ENCODE results near the gene FBXW7.

The FBXW7 gene

GRCh38 chr4:152471251-152471792 is 64.6 kb downstream of the FBXW7 start:
- no peak for DNase-seq (ENCODE audit: low spot score)

- DNase-seq (ENCODE audit: low spot score): no peak
Measured at GRCh38 chr4:152468408-152468807, 67.5 kb downstream of the FBXW7 start.

DNA sequence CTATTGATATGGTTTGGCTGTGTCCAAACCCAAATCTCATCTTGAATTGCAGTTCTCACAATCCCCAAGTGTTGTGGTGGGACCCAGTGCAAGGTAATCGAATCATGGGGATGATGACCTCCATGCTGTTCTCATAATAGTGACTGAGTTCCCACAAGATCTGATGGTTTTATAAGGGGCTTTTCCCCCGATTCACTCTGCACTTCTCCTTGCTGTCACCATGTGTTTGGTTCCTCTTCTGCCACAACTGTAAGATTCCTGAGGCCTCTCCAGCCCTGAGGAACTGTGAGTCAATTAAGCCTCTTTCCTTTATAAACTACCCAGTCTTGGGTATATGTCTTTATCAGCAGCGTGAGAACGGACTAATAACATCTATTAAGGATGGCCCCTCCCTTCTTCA is 68.8 kb downstream of the FBXW7 start:
- no peak for DNase-seq (ENCODE audit: low spot score)

DNA sequence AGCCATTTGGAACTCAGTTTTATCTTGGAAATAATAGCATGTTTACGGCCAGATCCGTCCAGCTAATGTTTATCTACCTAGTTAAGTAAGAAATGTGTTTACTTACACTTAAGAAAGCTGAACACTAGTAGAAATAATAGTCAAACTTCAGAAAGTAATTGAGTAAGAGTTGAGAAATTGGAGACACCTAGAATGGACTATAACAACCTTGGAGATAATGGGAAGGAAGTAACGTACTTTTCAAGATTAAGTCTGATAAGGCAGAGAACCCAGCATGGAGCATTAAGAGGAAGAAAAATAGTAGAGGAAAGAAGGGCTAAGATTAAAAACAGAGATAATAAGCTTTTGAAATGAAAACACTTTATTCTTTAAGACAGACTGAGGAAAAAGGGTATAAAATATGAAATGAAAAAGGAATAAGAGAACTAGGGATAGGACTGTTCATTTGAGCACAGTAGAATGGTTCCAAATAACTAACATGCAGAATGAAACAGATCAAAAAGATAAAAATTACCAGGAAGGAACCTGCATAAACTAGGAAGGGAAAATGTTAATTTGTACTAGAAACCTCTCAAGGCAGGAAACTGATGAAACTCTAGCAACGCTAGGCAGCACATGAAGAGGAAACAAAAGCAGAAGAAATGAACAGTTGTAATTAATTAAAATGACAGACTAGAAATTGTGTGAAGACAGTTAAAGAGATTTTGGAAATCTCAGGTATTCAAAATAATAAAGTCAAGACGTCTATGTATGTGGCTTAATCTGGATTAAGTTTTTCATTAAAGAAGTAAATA is 71.7 kb downstream of the FBXW7 start:
- no peak for DNase-seq (ENCODE audit: low spot score)

GRCh38 chr4:152463562-152463961 is 72.3 kb downstream of the FBXW7 start:
- no peak for DNase-seq (ENCODE audit: low spot score)

GRCh38 chr4:152462695-152463094 is 73.2 kb downstream of the FBXW7 start:
- no peak for DNase-seq (ENCODE audit: low spot score)

DNA sequence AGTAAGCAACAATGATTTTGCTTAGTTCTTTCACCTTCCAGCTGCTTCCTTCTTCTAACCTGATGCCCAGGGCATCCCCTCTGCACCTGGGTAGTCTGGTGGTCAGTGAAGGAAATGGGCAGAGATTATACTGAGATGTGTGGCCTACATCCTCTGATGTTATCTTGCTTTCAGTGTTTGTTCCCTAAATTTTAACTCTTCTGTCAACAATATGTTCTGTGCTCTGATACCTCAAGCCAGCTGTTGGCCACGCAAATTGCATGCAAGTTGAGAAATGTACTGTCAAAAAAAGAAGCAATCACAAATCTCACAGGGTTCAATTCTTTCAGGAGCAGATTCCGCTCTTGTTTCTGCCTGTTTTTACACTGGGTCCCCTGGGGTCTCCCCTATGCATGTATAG is 73.8 kb downstream of the FBXW7 start:
- DNase-seq (ENCODE audit: low spot score): no peak

- no peak for DNase-seq (ENCODE audit: low spot score)
Measured at GRCh38 chr4:152460488-152460887, 75.4 kb downstream of the FBXW7 start.

DNA sequence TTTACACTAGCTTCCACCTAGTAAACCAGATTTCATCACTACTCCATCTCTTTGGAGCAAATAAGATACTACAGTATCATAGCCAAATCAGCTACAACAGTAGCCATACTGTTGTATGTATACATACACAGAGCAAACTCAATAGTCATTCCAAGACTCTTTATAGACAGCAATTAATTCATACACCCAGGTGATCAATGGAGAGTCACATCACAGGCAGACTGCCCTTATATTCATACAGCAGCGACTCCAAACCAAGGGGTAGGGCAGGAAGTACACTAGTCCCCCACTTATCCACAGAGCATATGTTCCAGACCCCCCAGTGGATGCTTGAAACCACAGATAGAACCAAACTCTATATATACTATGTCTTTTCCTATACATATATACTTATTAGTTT is 76.6 kb downstream of the FBXW7 start:
- no peak for DNase-seq (ENCODE audit: low spot score)

GRCh38 chr4:152458801-152459302 is 77.0 kb downstream of the FBXW7 start:
- DNase-seq (ENCODE audit: low spot score): no peak

DNA sequence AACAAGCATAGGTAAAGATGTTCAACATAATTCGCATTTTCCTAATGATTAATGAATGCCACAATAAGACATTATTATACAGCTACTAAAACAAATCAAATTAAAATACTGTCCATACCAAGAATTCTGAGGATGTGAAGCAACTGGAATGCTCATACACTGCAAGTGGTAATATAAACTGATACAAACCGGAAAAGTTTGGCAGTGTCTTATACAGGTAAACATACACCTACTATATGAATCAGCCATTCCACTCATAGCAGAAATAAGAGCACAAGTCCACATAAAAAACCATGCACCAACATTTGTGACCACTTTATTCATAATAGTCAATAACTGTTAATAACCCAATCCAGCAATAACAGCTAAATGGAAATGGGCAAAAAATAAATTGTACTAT is 79.3 kb downstream of the FBXW7 start:
- DNase-seq (ENCODE audit: low spot score): no peak

DNA sequence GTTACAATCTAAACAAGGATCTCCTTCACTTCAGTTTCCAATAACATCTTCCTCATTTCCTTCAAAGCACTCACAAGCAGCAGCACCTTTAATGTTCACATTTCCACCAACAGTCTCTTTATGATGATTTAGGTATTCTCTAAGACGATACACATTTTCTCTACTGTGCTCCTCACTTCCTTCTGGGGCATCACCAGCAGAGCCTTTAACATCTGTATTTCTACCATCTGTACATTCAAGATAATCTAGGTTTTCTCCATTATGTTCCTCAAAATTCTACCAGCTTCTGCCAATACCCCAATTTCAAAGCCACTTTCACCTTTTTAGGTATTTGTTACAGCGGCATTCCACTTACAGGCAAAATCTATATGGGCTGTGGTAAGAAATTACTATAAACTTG is 80.6 kb downstream of the FBXW7 start:
- no peak for DNase-seq (ENCODE audit: low spot score)

DNA sequence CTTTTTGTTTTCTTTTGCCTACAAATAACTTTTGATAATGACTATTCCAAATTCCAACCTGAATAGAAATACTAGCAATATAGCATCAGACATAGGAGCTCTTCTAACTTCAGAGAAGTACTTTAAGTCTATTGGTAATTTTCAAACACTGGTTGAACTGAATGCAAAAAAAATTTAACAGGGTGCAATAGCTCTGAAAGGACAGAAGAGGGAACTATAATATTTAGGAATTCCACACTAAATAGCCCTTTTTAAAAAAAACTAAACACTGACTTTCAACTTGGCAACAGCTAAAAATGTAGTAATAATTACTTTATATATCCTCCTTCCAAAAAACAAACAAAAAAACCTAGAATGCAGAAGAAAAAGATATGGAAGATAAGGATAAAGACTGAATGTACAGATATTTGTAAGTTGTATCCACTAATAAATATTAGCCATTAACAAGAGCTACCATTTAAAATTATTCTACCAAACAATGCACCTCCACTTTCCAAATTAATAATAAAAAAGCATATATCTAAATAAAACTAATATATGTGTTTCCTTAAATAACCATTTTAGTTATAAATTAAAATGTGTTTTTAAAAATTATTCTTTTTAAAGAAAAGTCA is 81.4 kb downstream of the FBXW7 start:
- DNase-seq (ENCODE audit: low spot score): peak; percentile 3

- DNase-seq (ENCODE audit: low spot score): no peak
Measured at GRCh38 chr4:152451496-152451895, 84.4 kb downstream of the FBXW7 start.

DNA sequence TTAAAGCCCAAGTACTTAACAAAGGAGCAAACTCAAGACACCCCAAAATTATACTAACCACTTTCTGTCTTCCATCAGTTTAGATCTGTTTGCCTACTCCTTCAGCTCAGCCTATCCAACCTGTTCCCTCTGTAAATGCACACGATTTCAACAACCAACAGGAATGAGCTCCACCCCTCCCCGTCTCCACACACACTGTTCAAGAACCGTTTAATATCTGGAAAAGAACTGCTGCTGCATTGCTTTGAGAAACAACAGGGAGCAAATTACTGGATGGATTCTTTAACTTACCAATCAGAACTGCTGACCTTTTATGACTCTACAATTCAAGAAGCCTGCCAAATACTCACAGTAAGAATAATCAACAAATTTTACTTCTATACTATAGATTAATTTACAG is 87.0 kb downstream of the FBXW7 start:
- no peak for DNase-seq (ENCODE audit: low spot score)

- no peak for DNase-seq (ENCODE audit: low spot score)
Measured at GRCh38 chr4:152448038-152448707, 87.7 kb downstream of the FBXW7 start.

DNA sequence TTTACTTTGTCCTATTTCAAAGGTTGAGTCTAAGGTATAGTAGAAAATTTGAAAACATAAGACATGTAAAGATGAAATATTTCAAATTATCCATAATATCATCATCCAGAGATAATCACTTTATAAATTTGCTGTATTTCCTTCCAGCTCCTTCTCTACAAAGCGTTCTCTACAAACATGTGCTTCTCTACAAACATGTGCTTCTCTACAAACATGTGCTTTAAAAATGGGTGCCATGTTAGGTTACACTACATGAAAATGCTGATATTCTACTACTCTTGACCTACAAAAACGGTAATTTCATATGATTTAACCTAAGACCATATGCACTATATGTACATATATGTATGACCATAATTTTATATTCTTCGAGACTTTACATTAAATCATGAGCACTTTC is 92.0 kb downstream of the FBXW7 start:
- DNase-seq (ENCODE audit: low spot score): no peak

- no peak for DNase-seq (ENCODE audit: low spot score)
Measured at GRCh38 chr4:152437561-152437960, 98.3 kb downstream of the FBXW7 start.

DNA sequence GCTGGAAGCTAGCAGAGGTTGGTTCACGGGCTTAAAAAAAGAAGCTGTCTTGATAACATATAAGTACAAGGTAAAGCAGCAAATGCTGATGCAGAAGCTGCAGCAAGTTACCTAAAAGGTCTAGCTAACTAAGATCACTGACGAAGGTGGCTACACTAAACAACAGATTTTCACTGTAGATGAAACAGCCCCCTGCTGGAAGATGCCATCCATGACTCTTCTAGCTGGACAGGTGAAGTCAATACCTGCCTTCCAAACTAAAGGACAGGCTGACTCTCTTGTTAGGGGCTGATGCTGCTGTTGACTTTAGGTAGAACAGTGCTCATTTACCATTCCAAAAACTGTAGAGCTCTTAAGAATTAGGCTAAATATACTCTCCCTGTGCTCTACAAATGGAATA is 99.5 kb downstream of the FBXW7 start:
- no peak for DNase-seq (ENCODE audit: low spot score)

DNA sequence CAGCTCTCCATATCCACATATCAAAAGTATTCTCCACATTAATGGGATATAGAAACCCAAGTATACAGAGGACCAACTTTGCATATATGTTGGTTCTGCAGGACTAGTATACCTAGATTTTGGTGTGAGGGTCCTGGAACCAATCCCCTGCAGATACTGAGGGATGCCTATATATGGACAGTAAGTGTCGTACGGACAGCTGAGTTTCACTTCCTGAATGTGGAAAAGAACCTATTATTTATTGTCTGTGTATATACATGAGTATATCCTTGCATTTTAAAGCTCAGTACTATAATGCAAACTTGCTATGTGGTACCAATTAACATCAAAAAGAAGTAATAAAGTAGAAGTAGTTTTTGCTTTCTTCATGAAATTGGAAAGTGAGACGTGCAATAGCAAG is 101.9 kb downstream of the FBXW7 start:
- DNase-seq (ENCODE audit: low spot score): no peak

- DNase-seq (ENCODE audit: low spot score): no peak
Measured at GRCh38 chr4:152431784-152432183, 104.1 kb downstream of the FBXW7 start.

DNA sequence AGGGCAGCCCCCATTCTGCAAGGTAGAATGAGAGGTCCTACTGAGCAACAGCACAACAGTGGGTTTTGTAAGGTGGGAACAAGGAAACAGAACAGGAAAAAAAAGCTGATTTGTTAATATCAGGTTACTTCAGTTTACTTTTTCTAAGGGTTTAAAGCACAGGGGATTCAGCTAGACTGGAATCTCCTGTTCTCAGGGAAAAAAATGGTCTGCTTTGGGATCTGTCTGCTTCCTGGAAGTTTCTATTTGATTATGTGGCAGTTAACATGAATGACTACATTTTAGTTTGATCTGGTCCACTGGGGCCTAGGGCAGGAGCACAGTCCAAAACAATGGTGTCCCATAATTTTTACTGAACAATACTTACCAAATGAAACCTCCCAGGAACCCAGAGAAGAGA is 104.6 kb downstream of the FBXW7 start:
- DNase-seq (ENCODE audit: low spot score): no peak

DNA sequence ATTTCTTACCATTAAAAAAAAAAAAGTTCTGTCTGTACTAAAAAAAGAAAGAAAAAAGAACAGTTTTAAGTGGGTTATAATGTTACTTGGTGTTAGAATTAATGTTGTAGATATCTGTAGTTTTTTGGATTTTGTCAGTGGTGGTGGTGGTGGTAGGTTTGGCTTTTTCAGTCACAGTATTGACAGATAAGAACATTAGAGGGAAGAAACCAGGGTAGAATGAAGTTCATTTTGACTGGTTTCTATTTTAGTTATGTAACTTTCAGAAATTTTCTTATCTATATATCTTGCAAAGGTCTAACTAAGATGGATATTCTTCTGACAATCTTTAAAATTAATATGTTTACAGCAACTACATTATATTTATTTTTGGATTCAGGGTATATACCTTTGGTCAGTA is 105.4 kb downstream of the FBXW7 start:
- no peak for DNase-seq (ENCODE audit: low spot score)
